ENCODE data around the gene CD40LG.

- TF ChIP-seq CTCF (IDR thresholded peaks at IDR 0.05) (no peak), POLR2A (IDR thresholded peaks at IDR 0.05) (no peak)
Observed at GRCh38 chrX:136658151-136658550, 10.2 kb downstream of the CD40LG start.
